Hippocampal formation (tissue), 2 donors: ENCODE results near the gene STK32B.
"Not testable (repeated sequence)": the region's sequence is repeated elsewhere in the genome, so short reads cannot be mapped to it uniquely, and the experiment has no call there.

Source experiments
- DNase-seq, 2 donors: peaks; one replicate each; lab custom pipeline; 2025; lab: John Stamatoyannopoulos, UW

The STK32B gene

DNA sequence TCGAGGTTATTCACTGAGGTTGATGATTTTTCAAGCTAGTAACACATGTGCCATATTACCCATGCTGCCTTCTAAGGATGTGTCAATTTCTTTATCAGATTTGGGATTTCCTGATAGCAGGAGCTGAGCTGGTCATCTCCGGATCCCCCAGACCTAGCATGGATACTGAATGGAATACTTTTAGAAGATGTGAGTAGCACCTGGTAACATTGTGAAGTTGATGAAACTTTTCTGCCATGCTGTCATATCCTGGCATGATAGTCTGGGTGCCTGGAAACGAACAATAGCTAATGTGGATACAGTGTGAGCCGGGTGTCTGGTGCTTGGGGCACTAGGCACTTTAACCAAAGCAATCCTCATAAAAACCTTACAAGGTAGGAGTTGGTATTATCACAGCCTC, 21.1 kb upstream of the STK32B start:
- DNase-seq, result no peak

DNA sequence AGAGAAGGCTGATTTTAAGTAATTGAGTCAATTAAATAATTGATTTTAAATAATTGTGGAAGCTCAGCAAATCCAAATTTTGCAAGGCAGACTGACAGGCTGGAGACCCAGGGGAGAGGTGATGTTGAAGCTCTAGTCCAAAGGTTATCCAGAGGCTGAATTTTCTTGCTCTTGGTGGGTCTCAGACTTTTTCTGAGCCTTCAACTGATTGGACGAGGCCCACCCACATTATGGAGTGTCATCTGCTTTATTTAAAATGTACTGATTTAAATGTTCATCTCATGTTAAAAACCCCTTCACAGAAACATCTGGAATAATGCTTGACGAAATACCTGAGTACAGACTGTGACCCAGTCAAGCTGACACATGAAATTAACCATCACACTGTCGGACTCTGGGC, 20.4 kb upstream of the STK32B start:
- DNase-seq, result no peak

DNA sequence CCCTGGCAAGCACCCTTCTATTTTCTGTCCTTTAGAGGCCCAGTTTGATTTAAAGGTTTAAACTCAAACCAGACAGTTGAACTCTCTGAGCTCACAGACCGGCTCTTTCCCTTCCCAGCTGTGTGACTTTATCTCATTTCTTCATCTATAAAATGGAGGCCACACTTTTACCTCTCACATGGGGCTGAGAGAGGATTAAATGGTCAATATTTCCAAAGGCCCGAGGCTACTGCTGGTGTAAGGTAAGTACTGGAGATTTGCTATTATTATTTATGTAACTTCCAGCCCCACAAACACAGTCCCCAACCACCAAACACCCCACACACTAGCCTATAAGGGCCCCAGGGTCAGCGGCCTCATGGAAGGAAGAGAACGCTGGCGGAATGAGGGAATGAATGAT, 18.5 kb upstream of the STK32B start:
- no peak for DNase-seq

DNA sequence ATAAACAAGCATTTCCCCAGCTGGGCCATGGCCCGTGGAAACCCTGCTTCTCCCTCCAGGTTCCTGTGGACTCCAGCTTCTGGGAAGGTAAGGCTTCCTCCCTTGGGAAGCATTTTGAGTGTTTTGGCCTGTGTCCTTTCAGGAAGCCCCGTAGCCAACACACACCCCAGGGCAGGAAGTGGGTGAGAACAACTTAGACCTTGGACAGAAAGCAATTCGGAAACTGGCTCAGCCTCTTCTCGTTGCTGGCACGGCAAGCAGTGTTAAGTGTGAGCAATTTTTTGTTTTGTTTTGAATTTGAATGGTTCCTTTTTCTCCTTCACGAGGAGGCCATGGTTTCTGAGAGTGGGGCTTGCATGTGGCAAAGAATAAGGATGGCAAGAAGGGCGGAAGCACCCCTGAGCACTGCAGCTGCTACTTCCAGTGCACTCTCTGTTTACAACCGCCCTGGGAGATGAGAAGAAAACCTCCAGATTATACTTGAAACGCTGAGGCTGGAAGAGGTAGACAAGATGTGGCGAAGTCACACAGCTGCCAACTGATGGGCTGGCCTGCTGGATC, 17.9 kb upstream of the STK32B start:
- no peak for DNase-seq

DNA sequence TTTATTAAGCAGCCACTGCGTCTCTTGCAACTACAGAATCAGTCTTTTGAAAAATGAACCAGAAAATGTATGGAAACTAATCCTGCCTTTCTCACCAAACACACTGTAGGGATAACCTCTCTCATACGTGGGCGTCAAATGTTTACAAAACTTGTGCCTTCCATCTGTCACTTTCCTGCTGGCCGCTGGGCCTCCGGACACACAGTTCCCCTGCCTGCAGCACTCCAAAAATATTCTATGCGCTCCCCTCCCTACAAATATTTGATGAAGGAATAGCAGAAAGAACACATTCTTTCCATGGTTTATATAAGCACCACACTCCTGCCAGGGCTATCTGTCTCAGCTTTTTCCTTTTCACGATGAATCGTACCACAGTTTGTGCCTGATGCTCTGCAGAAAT, 17.1 kb upstream of the STK32B start:
- no peak for DNase-seq

DNA sequence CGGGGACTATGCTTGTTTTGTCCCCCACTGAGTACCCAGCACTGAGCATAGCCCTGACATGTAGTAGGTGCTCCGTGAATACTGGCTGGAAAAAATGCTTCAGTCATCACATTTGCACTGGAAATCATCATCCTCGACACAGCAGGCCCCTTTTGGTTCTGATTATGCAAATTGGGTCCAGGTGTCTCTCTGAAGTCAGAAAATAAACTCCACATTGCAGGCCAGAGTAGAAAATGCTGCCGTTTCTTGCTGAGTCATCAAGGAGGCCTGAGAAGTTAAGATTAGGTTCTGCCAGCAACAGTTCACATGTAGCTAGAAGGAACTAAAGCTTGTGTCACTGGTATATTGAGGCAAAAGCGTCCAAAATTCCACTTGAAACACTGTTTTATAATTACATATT, 15.0 kb upstream of the STK32B start:
- no peak for DNase-seq

DNA sequence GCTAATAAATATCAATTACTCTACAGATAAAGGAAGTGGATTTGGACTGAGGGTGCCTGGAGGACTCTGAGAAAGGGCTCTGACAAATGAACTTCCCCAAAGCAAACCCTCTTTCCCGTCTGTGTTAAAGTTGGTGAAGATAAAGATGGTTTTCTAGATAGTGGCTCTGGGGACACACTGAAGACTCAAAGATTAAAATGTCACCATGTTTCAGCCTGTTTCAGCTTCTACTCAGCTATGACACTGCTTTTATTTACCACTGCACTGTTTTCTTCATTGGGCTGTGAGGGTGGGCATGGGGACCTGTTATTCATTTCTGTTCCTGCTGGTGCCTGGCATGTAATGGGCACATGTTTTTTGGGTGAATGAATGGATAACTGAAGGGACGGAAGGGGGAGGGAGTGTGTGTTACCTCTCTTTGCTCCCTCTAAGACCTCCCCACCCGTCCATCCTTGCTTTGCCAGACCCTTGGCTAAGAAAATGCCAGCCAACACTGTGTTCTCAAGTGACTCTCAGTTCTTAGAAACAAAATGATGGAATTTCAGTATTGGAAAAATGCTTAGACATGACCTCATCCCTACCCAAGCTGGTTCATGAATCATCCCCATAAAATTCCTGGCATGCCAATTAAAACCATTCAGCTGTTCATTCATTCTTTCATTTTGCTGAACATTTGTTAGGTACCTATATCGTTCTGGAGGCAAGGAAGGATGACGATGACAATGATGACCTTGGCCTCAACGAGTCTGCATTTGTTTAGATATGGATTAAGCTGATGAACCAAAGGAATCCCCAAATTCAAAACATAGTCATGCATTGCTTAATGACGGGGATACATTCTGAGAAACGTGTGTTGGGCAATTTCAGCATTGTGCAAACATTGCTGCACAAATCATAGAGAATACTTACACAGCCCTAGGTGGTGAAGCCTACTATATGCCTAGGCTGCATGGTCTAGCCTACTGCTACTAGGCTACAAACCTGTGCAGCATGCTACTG, 13.4 kb upstream of the STK32B start:
- DNase-seq, result peak in 1 of 2 donors; percentile 1

DNA sequence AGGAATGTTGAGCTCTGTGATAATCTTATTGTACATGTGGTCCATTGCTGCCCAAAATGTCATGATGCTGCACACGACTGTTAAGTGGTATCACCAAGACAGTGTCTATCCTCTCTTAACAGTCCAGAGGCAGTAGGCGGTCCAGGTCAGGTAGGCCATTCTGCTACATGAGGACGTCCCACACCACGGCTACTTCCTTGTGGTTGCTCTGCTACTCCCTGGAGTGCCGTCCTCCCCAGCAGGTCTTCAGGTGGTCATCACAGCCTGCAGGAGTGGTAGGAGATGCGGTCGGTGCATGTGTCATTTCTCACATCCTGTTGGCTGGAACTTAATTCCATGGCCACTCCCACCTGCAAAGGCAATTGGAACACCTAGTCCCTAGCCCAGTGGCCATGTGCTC, 11.5 kb upstream of the STK32B start:
- DNase-seq, result no peak

DNA sequence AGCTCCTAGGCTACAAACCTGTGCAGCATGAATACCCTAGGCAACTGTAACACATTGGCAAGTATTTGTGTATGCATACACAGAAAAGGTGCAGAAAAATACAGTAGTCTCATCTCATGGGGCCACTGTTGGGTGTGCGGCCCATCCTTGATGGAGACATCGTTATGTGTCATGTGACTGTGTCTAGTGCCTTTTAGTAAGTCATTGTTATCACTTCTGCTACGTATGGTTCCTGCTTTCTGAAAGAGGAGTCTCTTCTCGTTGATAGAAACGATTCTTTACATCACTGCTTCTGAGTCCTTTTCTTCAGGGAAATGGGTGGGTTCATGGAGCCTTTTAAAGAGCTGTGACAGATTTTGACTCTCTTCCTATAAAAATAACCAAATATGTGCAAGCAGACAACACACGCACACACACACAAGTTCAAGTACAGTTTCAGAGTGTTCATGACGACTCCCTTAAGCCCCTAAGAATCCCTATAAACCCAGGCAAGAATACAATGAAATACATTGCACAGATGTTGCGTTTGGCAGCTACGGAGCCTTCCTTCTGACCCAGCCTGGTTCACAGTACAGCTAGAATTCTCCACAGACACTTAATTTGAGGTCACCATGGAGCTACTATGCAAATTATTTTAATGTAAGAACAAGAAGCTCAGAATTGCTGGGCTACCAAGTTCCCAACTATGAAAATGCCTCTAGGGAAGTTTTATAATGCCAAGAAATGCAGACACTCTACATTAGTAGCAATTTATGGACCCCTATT, 10.2 kb upstream of the STK32B start:
- DNase-seq, result no peak

DNA sequence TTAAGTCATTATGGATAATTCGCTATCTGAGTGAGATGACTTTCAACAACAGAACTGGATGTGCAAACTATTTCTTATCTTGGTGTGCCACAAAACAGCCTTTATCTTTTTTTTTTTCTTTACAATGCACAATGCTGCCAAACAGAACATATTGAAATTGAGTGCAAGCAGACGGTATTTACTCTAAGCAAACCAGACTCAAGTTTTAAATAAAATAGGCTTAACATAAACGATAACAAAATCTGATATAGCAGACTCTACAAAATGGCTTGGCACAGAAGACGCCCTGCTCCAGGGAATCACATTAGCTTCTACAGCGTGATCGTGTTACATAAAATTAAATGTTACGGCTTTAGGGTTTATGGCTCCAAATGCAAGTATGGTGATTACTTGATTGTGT, 9.6 kb upstream of the STK32B start:
- DNase-seq, result no peak

DNA sequence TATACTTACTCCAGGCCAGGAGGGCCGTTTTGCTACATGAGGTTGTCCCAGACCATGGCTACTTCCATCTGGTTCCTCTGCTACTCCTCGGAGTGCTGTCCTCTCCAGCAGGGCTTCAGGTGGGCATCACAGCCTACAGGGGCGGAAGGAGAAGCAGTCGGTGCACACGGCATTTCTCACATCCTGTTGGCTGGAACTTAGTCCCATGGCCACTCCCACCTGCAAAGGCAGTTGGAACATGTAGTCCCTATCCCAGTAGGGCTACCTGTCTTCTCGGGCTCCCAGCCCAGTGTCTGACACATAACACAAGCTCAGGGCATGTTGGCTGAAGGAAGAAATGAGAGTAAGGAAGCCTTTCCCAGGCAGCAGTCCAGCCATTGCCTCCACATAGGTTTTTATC, 7.7 kb upstream of the STK32B start:
- DNase-seq, result no peak

DNA sequence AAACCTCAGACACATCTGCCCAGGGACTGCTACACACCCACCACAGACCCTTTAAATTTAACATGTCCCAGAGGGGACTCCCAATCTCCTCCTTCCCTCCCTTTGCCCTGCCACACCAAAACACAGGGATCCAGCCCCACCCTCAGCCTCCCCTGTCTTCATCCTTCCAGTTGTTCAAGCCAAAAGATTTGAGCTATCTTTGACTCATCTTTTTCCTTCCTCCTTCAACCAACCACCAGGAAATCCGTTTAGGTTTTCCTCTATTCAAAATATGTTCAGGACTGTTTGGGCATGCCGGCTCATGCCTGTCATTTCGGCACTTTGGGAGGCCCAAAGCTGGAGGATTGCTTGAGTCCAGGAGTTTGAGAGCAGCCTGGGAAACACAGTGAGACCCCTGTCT, 6.9 kb upstream of the STK32B start:
- DNase-seq, result no peak

DNA sequence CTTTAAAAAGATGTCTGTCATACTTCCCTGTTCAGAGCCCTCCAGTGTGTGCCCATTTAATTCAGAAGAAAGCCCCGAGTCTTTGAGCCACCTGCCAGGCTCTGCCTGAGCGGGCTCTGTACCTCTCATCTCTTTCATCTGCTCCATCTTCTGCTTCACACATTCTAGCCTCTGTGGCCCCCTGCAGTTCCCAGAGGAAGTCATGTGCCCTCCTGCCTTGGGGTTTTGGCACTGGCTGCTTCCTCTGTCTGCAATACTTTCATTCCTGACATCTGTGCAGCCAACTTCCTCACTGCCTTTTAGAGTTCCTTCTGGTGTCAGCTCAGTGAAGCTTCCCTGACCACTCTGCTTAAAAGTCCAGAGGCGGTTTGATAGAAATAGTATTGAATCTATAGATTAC, 6.2 kb upstream of the STK32B start:
- peak; percentile 5 to 32 for DNase-seq

DNA sequence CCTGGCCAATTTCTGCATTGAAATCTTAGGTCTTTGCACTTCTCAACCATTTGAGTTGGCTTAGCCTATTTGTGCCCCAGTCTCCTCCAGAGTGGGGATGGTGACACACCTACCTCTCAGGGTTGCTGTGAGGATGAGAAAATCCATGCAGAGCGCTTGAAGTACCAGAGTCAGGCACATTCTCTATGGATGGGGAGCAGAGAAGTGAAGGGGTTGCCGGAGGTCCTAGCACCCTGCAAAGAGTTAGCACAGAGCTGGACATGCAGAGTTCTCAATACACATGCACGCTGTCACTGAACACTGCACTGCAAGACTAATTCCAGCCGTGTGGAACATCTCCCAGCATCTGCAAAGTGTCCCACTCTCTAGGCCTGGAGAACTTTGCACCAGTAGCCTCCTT, 2.6 kb upstream of the STK32B start:
- DNase-seq, result no peak

DNA sequence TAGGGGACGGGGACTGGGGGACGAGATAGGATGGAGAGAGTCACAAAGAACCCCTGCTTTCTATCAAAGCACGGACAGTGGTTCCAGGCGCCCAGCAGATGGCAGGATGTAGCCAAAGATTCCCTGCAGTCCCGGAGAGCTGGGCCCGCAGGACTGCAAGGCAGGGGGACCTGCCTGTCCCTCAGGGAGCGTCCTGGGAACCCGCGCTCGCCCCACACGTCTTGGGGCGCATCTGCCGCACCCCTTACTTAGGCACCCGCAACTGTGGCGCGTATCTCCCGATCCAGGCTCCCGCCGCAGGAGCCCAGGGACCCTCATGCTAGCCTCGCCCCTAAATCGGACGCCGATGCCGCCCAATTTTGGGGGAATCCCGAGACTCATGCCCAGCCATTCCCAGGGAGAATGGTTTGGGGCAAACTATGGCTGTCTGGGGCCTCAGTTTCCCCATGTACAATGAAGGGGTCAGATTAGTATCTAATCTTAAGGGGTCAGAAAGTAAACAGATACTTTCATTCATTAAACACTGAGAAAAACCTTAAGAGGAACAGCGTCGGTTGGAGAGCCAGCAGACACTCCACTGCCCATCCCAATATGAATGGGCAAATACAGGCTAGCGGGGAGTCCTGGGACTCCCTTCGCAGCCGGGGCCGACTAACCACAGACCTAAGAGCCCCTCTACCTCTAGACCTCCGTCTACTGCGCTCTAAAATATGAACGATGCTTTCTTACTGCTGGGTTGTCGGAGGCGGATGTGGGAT, 581 bp upstream of the STK32B start:
- peak; percentile 59 to 63 for DNase-seq

DNA sequence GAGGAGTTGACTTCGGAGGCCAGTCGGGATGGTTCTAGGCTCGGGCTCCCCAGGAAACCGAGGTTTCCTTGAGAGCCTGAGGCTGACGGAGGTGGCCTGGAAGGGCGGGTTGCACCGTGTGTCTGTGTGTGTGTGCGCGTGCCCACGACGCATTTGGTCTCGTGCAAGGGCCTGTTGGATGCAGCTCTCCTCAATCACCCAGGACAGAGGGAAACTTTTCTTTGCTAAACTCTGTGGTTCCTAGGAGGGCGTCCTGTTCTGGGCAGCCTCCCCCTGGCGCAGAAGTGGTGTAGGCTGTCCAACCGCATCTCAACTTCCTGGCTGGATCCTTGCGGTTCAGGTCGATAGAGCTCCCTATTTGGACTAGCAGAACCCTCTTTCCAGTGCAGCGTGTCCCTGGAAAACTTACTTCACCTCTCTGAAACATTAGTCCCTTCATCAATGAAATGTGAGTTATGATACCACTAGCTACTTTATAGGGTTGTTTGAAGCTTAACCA, 973 bp downstream of the STK32B start:
- DNase-seq, result no peak

DNA sequence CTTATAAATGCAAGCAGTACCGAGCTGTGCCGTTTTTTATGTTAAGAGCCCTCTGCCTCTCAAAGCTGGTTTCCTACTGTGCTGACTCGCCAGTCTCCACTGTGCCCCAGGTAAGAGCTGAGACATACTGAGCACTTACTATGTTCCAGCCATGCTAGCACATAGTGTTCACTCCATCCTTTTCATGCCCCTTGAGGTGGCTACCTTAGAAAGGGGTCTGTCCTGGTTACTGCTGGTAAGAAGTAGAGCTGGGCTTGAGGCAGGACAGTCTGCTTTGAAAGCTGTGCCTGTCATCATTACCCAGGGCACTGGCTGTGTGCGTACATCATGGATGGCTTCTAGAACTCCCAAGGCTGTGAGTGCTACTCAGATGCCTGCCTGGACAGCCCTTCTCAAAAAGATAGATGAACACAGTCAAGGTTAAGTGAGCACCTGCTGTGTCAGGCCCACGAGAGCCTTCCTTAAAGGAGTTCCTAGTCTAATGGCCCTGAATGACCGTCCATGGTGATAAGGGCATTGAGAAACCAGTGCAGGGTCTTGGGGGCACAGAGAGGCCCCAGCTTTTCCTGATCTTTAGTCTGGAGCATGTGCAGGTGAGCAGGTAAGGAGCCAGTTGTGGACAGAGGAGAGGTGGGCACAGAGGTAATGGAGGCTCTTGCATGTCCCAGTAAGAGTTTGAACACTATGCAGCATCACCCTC, 1.6 kb downstream of the STK32B start:
- no peak for DNase-seq

DNA sequence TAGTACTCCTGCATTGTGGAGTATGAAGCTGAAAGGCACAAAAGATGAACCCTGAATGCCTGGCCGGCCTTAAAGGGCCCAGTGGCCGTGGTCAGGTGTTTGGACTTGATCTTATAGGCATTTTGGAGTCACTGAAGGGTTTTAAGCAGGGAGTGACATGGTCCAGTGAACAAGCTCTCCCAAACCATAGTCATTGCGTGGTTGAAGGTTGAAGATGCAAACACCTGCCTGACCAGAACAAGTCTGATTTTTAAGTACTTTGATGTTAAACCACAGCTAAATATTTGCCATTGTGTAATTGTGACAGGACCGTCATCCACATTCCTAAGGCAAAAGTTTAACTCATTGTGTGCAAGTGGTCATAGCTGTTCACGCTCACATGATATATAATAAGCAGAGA, 3.3 kb downstream of the STK32B start:
- no peak for DNase-seq

DNA sequence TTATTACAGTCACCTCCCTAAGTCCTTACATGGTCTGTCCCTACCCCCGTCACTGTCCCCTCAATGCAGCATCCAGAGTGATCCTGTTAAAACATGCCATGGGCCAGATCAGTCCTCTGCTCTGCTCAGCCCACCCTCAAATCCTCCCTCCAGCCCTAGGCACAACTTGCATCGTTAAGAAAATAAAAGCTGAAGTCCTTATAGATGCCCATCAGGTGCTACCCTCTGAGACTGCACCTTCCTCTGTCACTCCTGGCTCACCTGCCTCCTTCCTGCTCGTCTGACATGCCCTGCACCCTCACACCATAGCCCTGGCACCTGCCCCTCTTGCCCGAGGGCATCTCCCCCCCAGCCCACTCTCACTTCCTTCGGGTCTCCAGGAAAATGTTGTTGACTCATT, 4.1 kb downstream of the STK32B start:
- no peak for DNase-seq

DNA sequence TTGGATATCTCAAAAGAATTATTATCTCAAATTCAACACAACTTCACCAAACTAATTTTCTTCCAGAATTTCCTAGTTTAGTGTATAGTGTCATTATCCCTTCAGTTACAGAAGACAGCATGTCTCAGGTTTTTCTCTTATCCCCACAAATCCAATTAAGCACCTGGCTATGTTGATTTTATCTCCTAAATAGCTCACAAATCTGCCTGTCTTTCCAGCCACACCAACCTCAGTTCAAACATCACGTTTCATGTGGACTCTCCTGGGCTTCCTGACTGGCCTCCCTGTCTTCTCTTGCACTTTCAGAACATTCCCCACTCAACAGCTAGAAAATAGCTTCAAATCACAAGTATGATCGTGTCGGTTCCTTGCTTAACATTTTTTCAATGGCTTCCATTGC, 14.8 kb downstream of the STK32B start:
- DNase-seq, result no peak

DNA sequence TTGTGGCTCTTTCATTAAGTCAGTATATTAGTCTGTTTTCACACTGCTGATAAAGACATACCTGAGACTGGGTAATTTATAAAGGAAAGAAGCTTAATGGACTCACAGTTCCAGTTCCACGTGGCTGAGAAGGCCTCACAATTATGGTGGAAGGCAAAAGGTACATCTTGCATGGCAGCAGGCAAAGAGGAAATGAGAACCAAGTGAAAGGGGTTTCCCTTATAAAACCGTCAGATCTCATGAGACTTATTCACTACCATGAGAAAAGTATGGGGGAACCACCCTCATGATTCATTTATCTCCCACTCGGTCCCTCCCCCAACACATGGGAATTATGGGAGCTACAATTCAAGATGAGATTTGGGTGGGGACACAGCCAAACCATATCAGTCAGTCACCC, 15.7 kb downstream of the STK32B start:
- not testable (repeated sequence) for DNase-seq
